ENCODE data around the gene TMEM17. TPM values are rescaled to one million over a fixed set of nuclear protein-coding genes. Genes with fewer than 3 reads are reported as not detected.

The TMEM17 gene
- total RNA-seq, 1 experiment from 2014 or later, result 4.1 TPM

GRCh38 chr2:62471816-62472215 is 34.2 kb downstream of the TMEM17 start:
- BruUV-seq (replicated peaks), result no TSS peak
- ChIA-PET POLR2A (no interaction called here), CTCF (no interaction called here)
- in situ Hi-C loops (cut with HindIII; ENCODE audit: low pct_unique_long_range_greater_than_20kb, low sequenced_read_pairs) (no loop called here), intact Hi-C loops (cut with micrococcal nuclease; ENCODE audit: unreplicated experiment) (no loop called here)
- no peaks in the 10 kb centered on the region for H3K9me3 ChIP-seq (ENCODE audit: control insufficient read depth, insufficient read depth, low read depth, low read length)
- H3K4me3 ChIP-seq (ENCODE audit: low read depth in 2 of 2, low read length in 2 of 2), result no peak overlapping the region
- H3K27ac ChIP-seq (ENCODE audit: low read length), result no peak overlapping the region
- no peaks in the 10 kb centered on the region for H3K36me3 ChIP-seq (ENCODE audit: control insufficient read depth, insufficient read depth, low read length)
- DNase-seq (ENCODE audit: low read depth, low spot score) (no peak), ATAC-seq (no peak)
- TF ChIP-seq REST (IDR thresholded peaks at IDR 0.05; ENCODE audit: insufficient read depth in 1 of 2, low read depth in 2 of 2, low read length in 1 of 2) (no peak), POLR2AphosphoS5 (IDR thresholded peaks at IDR 0.05; ENCODE audit: low read depth, low read length) (no peak), TCF7L2 (IDR thresholded peaks at IDR 0.05; ENCODE audit: low read depth, low read length) (no peak), SIN3A (IDR thresholded peaks at IDR 0.05; ENCODE audit: borderline replicate concordance, insufficient read depth, low read depth, low read length) (no peak), CTCF (IDR thresholded peaks at IDR 0.05) (no peak)
- H3K27me3 ChIP-seq (ENCODE audit: control insufficient read depth, insufficient read depth, low read length), result no peaks in the 10 kb centered on the region
- no peaks in the 10 kb centered on the region for H3K4me1 ChIP-seq (ENCODE audit: control insufficient read depth, insufficient read depth, low read length)

- TF ChIP-seq TCF7L2 (IDR thresholded peaks at IDR 0.05; ENCODE audit: low read depth, low read length) (no peak), REST (IDR thresholded peaks at IDR 0.05; ENCODE audit: insufficient read depth in 1 of 2, low read depth in 2 of 2, low read length in 1 of 2) (no peak), CTCF (IDR thresholded peaks at IDR 0.05) (no peak), SIN3A (IDR thresholded peaks at IDR 0.05; ENCODE audit: borderline replicate concordance, insufficient read depth, low read depth, low read length) (no peak), POLR2AphosphoS5 (IDR thresholded peaks at IDR 0.05; ENCODE audit: low read depth, low read length) (no peak)
- Histone ChIP-seq H3K4me1 (ENCODE audit: control insufficient read depth, insufficient read depth, low read length) (no peaks in the 10 kb centered on the region), H3K4me3 (ENCODE audit: low read depth in 2 of 2, low read length in 2 of 2) (no peak overlapping the region), H3K27ac (ENCODE audit: low read length) (no peak overlapping the region), H3K36me3 (ENCODE audit: control insufficient read depth, insufficient read depth, low read length) (no peaks in the 10 kb centered on the region), H3K27me3 (ENCODE audit: control insufficient read depth, insufficient read depth, low read length) (no peaks in the 10 kb centered on the region), H3K9me3 (ENCODE audit: control insufficient read depth, insufficient read depth, low read depth, low read length) (no peaks in the 10 kb centered on the region)
- ATAC-seq (no peak), DNase-seq (ENCODE audit: low read depth, low spot score) (no peak)
- in situ Hi-C loops (cut with HindIII; ENCODE audit: low pct_unique_long_range_greater_than_20kb, low sequenced_read_pairs) (no loop called here), intact Hi-C loops (cut with micrococcal nuclease; ENCODE audit: unreplicated experiment) (no loop called here)
- CTCF ChIA-PET, result no interaction called here
- POLR2A ChIA-PET, result no interaction called here
- BruUV-seq (replicated peaks), result no TSS peak
Measured at GRCh38 chr2:62471404-62471803, 34.6 kb downstream of the TMEM17 start.

All from Panc1 (cell line).